AG04450 (cell line): ENCODE measurements around the gene ST8SIA6. TPM values are rescaled to one million over a fixed set of nuclear protein-coding genes. Genes with fewer than 3 reads are reported as not detected.
A peak's percentile ranks its signal among the peaks of the same experiment; 100 is the strongest.

Source experiments
- CTCF ChIA-PET: fragments of 300-600, 350-600 bp; formaldehyde crosslinking; extraction: SDS; loops from one replicate; lab custom pipeline; 2022; ENCODE audit warnings: antibody characterized with exemption, inconsistent platforms; lab: Charles Lee
- POLR2A ChIA-PET: fragments of 350-600 bp; formaldehyde crosslinking; extraction: SDS; loops from one replicate; lab custom pipeline; 2021; ENCODE audit warnings: antibody characterized with exemption, inconsistent platforms; lab: Yijun Ruan, JAX
- DNase-seq: peaks from one replicate; pipeline ENCODE4 v3.0.0-alpha.2; 2011; ENCODE audit warnings: low read depth, low spot score
- H3K27ac ChIP-seq: one replicate; pipeline ENCODE4 v1.5.1; 2012; ENCODE audit warnings: low read depth, low read length, control low read depth
- H3K27me3 ChIP-seq: one replicate; pipeline ENCODE4 v1.6.0; 2012; ENCODE audit warnings: low read length; ENCODE audit not compliant: control insufficient read depth, insufficient read depth
- H3K4me3 ChIP-seq: 2 replicates; pipeline ENCODE4 v1.5.1; 2011; ENCODE audit warnings: mild to moderate bottlenecking, low read depth, low read length, control low read depth
- H3K9me3 ChIP-seq: 2 replicates; pipeline ENCODE4 v1.5.1; 2012; ENCODE audit warnings: low read length; ENCODE audit not compliant: control insufficient read depth, insufficient read depth
- CTCF ChIP-seq: IDR thresholded peaks from 2 replicates; pipeline ENCODE4 v1.5.1; 2011; ENCODE audit warnings: low read depth, low read length, control low read depth, inconsistent platforms
- polyA plus RNA-seq: library from polyadenylated mRNA; depleted of rRNA; stranded (reverse); fragments of >200 nt; gene quantifications from 2 replicates; pipeline ENCODE4 v1.2.3, GENCODE V29; 2011

The ST8SIA6 gene
- polyA plus RNA-seq, 1 experiment = not detected

GRCh38 chr10:17381502-17382142 lies 72.8 kb downstream of the ST8SIA6 start:
- Histone ChIP-seq H3K27me3 (peaks cover 18% of the 10 kb centered on the region), H3K4me3 (no peak overlapping the region), H3K27ac (no peak overlapping the region), H3K9me3 (no peaks in the 10 kb centered on the region)
- ChIA-PET CTCF (interaction anchor here (0.6 to 0.9 kb wide), 2 partner anchors 27 to 46 kb away, joined by 3 read pairs; no protein-coding TSS in a partner anchor), POLR2A (no interaction called here)
- no peak for DNase-seq
- no peak for TF ChIP-seq CTCF

GRCh38 chr10:17380888-17381287 lies 73.5 kb downstream of the ST8SIA6 start:
- DNase-seq = no peak
- H3K9me3 ChIP-seq = no peaks in the 10 kb centered on the region
- TF ChIP-seq CTCF = no peak
- no peak overlapping the region for H3K27ac ChIP-seq
- CTCF ChIA-PET = interaction anchor here (0.6 kb wide), 1 partner anchor 45 kb away, joined by 3 read pairs; no protein-coding TSS in a partner anchor
- POLR2A ChIA-PET = no interaction called here
- H3K27me3 ChIP-seq = peaks cover 18% of the 10 kb centered on the region
- H3K4me3 ChIP-seq = no peak overlapping the region

- ChIA-PET CTCF (interaction anchor here (1.0 kb wide), 1 partner anchor 29 kb away, joined by 4 read pairs; no protein-coding TSS in a partner anchor), POLR2A (no interaction called here)
- no peak for TF ChIP-seq CTCF
- no peak overlapping the region for H3K27ac ChIP-seq
- H3K27me3 ChIP-seq = peaks cover 18% of the 10 kb centered on the region
- no peaks in the 10 kb centered on the region for H3K9me3 ChIP-seq
- H3K4me3 ChIP-seq = no peak overlapping the region
- DNase-seq = no peak
Measured at GRCh38 chr10:17380016-17380415, 74.4 kb downstream of the ST8SIA6 start.

- Histone ChIP-seq H3K27ac (no peak overlapping the region), H3K9me3 (no peaks in the 10 kb centered on the region), H3K4me3 (no peak overlapping the region), H3K27me3 (peaks cover 18% of the 10 kb centered on the region)
- no peak for TF ChIP-seq CTCF
- DNase-seq = no peak
- CTCF ChIA-PET = interaction anchor here (1.0 kb wide), 1 partner anchor 30 kb away, joined by 4 read pairs; no protein-coding TSS in a partner anchor
- POLR2A ChIA-PET = no interaction called here
Measured at GRCh38 chr10:17379151-17379690, 75.2 kb downstream of the ST8SIA6 start.

GRCh38 chr10:17375936-17376584 lies 78.3 kb downstream of the ST8SIA6 start:
- ChIA-PET CTCF (interaction anchor here (0.5 to 2.5 kb wide), 19 partner anchors 8 to 1395 kb away, joined by 3 to 16 read pairs (median 3); no protein-coding TSS in a partner anchor), POLR2A (no interaction called here)
- Histone ChIP-seq H3K9me3 (no peaks in the 10 kb centered on the region), H3K27ac (no peak overlapping the region), H3K4me3 (no peak overlapping the region), H3K27me3 (peaks cover 21% of the 10 kb centered on the region)
- no peak for DNase-seq
- peak; percentile 56 for TF ChIP-seq CTCF
